ENCODE measurements around the gene ZFP1. TPM values are rescaled to one million over a fixed set of nuclear protein-coding genes. Genes with fewer than 3 reads are reported as not detected.
"Not testable (repeated sequence)": the region's sequence is repeated elsewhere in the genome, so short reads cannot be mapped to it uniquely, and the experiment has no call there.

Gene ZFP1
- total RNA-seq, 1 donor from 2014 or later = 15.5 TPM

- DNase-seq = not testable (repeated sequence)
Measured at GRCh38 chr16:75204905-75205304, 56.6 kb downstream of the ZFP1 start.

- not testable (repeated sequence) for DNase-seq
Measured at GRCh38 chr16:75205438-75205837, 57.1 kb downstream of the ZFP1 start.

GRCh38 chr16:75205961-75206748 lies 57.8 kb downstream of the ZFP1 start:
- not testable (repeated sequence) for DNase-seq

- DNase-seq = no peak
Measured at GRCh38 chr16:75206749-75207451, 58.6 kb downstream of the ZFP1 start, which contains the start of gene CTRB2. Gene CTRB2 (minus strand): TSS chr16:75207161. CDS start chr16:75207141, 20 bp downstream.

GRCh38 chr16:75207831-75208230 lies 59.5 kb downstream of the ZFP1 start:
- DNase-seq = no peak

GRCh38 chr16:75208242-75208825 lies 60.0 kb downstream of the ZFP1 start:
- DNase-seq = no peak

- DNase-seq = no peak
Measured at GRCh38 chr16:75208861-75209505, 60.7 kb downstream of the ZFP1 start.

- not testable (repeated sequence) for DNase-seq
Measured at GRCh38 chr16:75209514-75209913, 61.2 kb downstream of the ZFP1 start.

GRCh38 chr16:75209944-75210343 lies 61.6 kb downstream of the ZFP1 start:
- no peak for DNase-seq

GRCh38 chr16:75211286-75211685 lies 63.0 kb downstream of the ZFP1 start:
- DNase-seq = not testable (repeated sequence)

GRCh38 chr16:75216127-75216526 lies 67.8 kb downstream of the ZFP1 start:
- DNase-seq = no peak

GRCh38 chr16:75216576-75216975 lies 68.3 kb downstream of the ZFP1 start:
- DNase-seq = no peak

- no peak for DNase-seq
Measured at GRCh38 chr16:75217389-75217851, 69.1 kb downstream of the ZFP1 start.

GRCh38 chr16:75218256-75219076 lies 70.1 kb downstream of the ZFP1 start, which contains the start of gene CTRB1:
Gene CTRB1 (plus strand): TSS chr16:75218988. CDS start chr16:75219008, 20 bp downstream.
- DNase-seq = no peak

- DNase-seq = no peak
Measured at GRCh38 chr16:75219088-75219487, 70.8 kb downstream of the ZFP1 start.

- DNase-seq = no peak
Measured at GRCh38 chr16:75219838-75220237, 71.5 kb downstream of the ZFP1 start.

Other genes starting within 250 kb of the ZFP1 start
- 10.3 and 16.3 TPM in 2 replicates for gene WDR59, start 163.4 kb upstream of the ZFP1 start, total RNA-seq
- 29.9 and 35.7 TPM in 2 replicates for gene ZNRF1, start 149.5 kb upstream of the ZFP1 start, total RNA-seq
- gene LDHD, start 31.7 kb upstream of the ZFP1 start, total RNA-seq = 1.7 and 2.1 TPM in 2 replicates
- gene CTRB2, start 58.6 kb downstream of the ZFP1 start, total RNA-seq = not detected in 2 replicates
- gene CTRB1, start 70.5 kb downstream of the ZFP1 start, total RNA-seq = not detected in 2 replicates
- 141 and 300 TPM in 2 replicates for gene BCAR1, start 103.1 kb downstream of the ZFP1 start, total RNA-seq